HUES48 (cell line): ENCODE results near the gene NHERF2.
A peak's percentile ranks its signal among the peaks of the same experiment; 100 is the strongest.

Experiments used
- H3K27ac ChIP-seq: one replicate; pipeline ENCODE4 v1.7.0; 2013; ENCODE audit warnings: low read depth, low read length, inconsistent platforms
- H3K27me3 ChIP-seq: 2 replicates; pipeline ENCODE4 v1.6.1; 2013; ENCODE audit warnings: mild to moderate bottlenecking, low read length; ENCODE audit not compliant: control insufficient read depth, insufficient read depth
- H3K36me3 ChIP-seq: 2 replicates; pipeline ENCODE4 v1.6.1; 2013; ENCODE audit warnings: low read length; ENCODE audit not compliant: control insufficient read depth, insufficient read depth
- H3K4me1 ChIP-seq: 2 replicates; pipeline ENCODE4 v1.6.1; 2013; ENCODE audit warnings: mild to moderate bottlenecking, low read length; ENCODE audit not compliant: control insufficient read depth, insufficient read depth
- H3K4me3 ChIP-seq: 2 replicates; pipeline ENCODE4 v1.5.1; 2013; ENCODE audit warnings: mild to moderate bottlenecking, low read depth, low read length
- H3K9ac ChIP-seq: 2 replicates; pipeline ENCODE4 v1.6.1; 2013; ENCODE audit warnings: mild to moderate bottlenecking, low read depth, low read length, moderate library complexity
- H3K9me3 ChIP-seq: 2 replicates; pipeline ENCODE4 v1.6.1; 2013; ENCODE audit warnings: low read length; ENCODE audit not compliant: control insufficient read depth, insufficient read depth

The NHERF2 gene

GRCh38 chr16:2058420-2058819, 31.7 kb downstream of the NHERF2 start:
- Histone ChIP-seq H3K4me1 (no peaks in the 10 kb centered on the region), H3K4me3 (no peak overlapping the region), H3K27ac (no peak overlapping the region), H3K9me3 (no peaks in the 10 kb centered on the region), H3K27me3 (no peaks in the 10 kb centered on the region), H3K9ac (no peak overlapping the region), H3K36me3 (peaks cover 43% of the 10 kb centered on the region)

- Histone ChIP-seq H3K36me3 (peaks cover 42% of the 10 kb centered on the region), H3K27me3 (no peaks in the 10 kb centered on the region), H3K4me3 (no peak overlapping the region), H3K4me1 (no peaks in the 10 kb centered on the region), H3K9me3 (no peaks in the 10 kb centered on the region), H3K9ac (no peak overlapping the region), H3K27ac (no peak overlapping the region)
Measured at GRCh38 chr16:2058872-2059271, 32.2 kb downstream of the NHERF2 start.

- Histone ChIP-seq H3K36me3 (peaks cover 36% of the 10 kb centered on the region), H3K27ac (no peak overlapping the region), H3K9me3 (no peaks in the 10 kb centered on the region)
Measured at GRCh38 chr16:2060346-2060745, 33.6 kb downstream of the NHERF2 start.

GRCh38 chr16:2061023-2061422, 34.3 kb downstream of the NHERF2 start:
- Histone ChIP-seq H3K9ac (no peak overlapping the region), H3K9me3 (no peaks in the 10 kb centered on the region), H3K4me1 (no peaks in the 10 kb centered on the region), H3K4me3 (no peak overlapping the region), H3K36me3 (peaks cover 43% of the 10 kb centered on the region), H3K27me3 (no peaks in the 10 kb centered on the region), H3K27ac (no peak overlapping the region)

More at GRCh38 chr16:2060346-2060745, 33.6 kb downstream of the NHERF2 start:
- Histone ChIP-seq H3K9ac (no peak overlapping the region), H3K27me3 (no peaks in the 10 kb centered on the region), H3K4me3 (no peak overlapping the region), H3K4me1 (no peaks in the 10 kb centered on the region)

- H3K9me3 ChIP-seq, result no peaks in the 10 kb centered on the region
- H3K27me3 ChIP-seq, result no peaks in the 10 kb centered on the region
- peaks cover 46% of the 10 kb centered on the region for H3K36me3 ChIP-seq
- no peaks in the 10 kb centered on the region for H3K4me1 ChIP-seq
- no peak overlapping the region for H3K9ac ChIP-seq
- H3K27ac ChIP-seq, result no peak overlapping the region
- no peak overlapping the region for H3K4me3 ChIP-seq
Measured at GRCh38 chr16:2061526-2061925, 34.8 kb downstream of the NHERF2 start.

- Histone ChIP-seq H3K9me3 (no peaks in the 10 kb centered on the region), H3K4me1 (no peaks in the 10 kb centered on the region), H3K4me3 (no peak overlapping the region), H3K27ac (no peak overlapping the region), H3K36me3 (peaks cover 40% of the 10 kb centered on the region), H3K9ac (no peak overlapping the region), H3K27me3 (no peaks in the 10 kb centered on the region)
Measured at GRCh38 chr16:2062801-2063200, 36.1 kb downstream of the NHERF2 start.

- Histone ChIP-seq H3K36me3 (peaks cover 38% of the 10 kb centered on the region), H3K27ac (no peak overlapping the region), H3K9ac (no peak overlapping the region)
Measured at GRCh38 chr16:2063861-2064260, 37.2 kb downstream of the NHERF2 start.

GRCh38 chr16:2064368-2064945, 37.8 kb downstream of the NHERF2 start:
- H3K27me3 ChIP-seq, result no peaks in the 10 kb centered on the region
- no peak overlapping the region for H3K9ac ChIP-seq
- peaks cover 38% of the 10 kb centered on the region for H3K36me3 ChIP-seq
- H3K4me3 ChIP-seq, result no peak overlapping the region
- H3K27ac ChIP-seq, result no peak overlapping the region
- no peaks in the 10 kb centered on the region for H3K4me1 ChIP-seq
- H3K9me3 ChIP-seq, result no peaks in the 10 kb centered on the region

More at GRCh38 chr16:2063861-2064260, 37.2 kb downstream of the NHERF2 start:
- H3K4me3 ChIP-seq, result no peak overlapping the region
- no peaks in the 10 kb centered on the region for H3K9me3 ChIP-seq
- no peaks in the 10 kb centered on the region for H3K4me1 ChIP-seq
- no peaks in the 10 kb centered on the region for H3K27me3 ChIP-seq

- Histone ChIP-seq H3K27ac (no peak overlapping the region), H3K9me3 (no peaks in the 10 kb centered on the region), H3K4me1 (no peaks in the 10 kb centered on the region), H3K9ac (no peak overlapping the region), H3K4me3 (no peak overlapping the region), H3K27me3 (no peaks in the 10 kb centered on the region), H3K36me3 (peaks cover 40% of the 10 kb centered on the region)
Measured at GRCh38 chr16:2066139-2066538, 39.4 kb downstream of the NHERF2 start.

GRCh38 chr16:2070576-2071453, 44.1 kb downstream of the NHERF2 start:
- peak overlapping the region; percentile 18; the same call in 1 of the 2 replicates for H3K9ac ChIP-seq
- H3K27me3 ChIP-seq, result no peaks in the 10 kb centered on the region
- H3K4me1 ChIP-seq, result no peaks in the 10 kb centered on the region
- peaks cover 60% of the 10 kb centered on the region for H3K36me3 ChIP-seq
- no peaks in the 10 kb centered on the region for H3K9me3 ChIP-seq
- H3K27ac ChIP-seq, result no peak overlapping the region
- no peak overlapping the region for H3K4me3 ChIP-seq
